ENCODE results near the gene SNX24. TPM values are rescaled to one million over a fixed set of nuclear protein-coding genes. Genes with fewer than 3 reads are reported as not detected.

The SNX24 gene
- total RNA-seq, 1 donor from 2014 or later: 8.5 TPM

GRCh38 chr5:122880170-122880689 lies 34.8 kb downstream of the SNX24 start:
- Mint-ChIP-seq H3K27me3 (no peaks in the 10 kb centered on the region), H3K4me1 (peaks cover 18% of the 10 kb centered on the region), H3K27ac (no peak overlapping the region), H3K36me3 (ENCODE audit: low read depth) (no peaks in the 10 kb centered on the region), H3K4me3 (no peak overlapping the region), H3K9me3 (peaks cover 3% of the 10 kb centered on the region)
- CTCF ChIA-PET: no interaction called here
- DNase-seq: no peak
- POLR2A ChIA-PET: no interaction called here
- no peak for TF ChIP-seq CTCF (IDR thresholded peaks at IDR 0.05)
- intact Hi-C loops (cut with micrococcal nuclease): no loop called here
- ATAC-seq (ENCODE audit: low read depth): no peak

- ChIA-PET POLR2A (no interaction called here), CTCF (no interaction called here)
- Mint-ChIP-seq H3K9me3 (peaks cover 3% of the 10 kb centered on the region), H3K27me3 (no peaks in the 10 kb centered on the region), H3K36me3 (ENCODE audit: low read depth) (no peaks in the 10 kb centered on the region), H3K4me3 (no peak overlapping the region), H3K4me1 (peaks cover 18% of the 10 kb centered on the region), H3K27ac (no peak overlapping the region)
- DNase-seq (no peak), ATAC-seq (ENCODE audit: low read depth) (no peak)
- no peak for TF ChIP-seq CTCF (IDR thresholded peaks at IDR 0.05)
- intact Hi-C loops (cut with micrococcal nuclease): no loop called here
Observed at GRCh38 chr5:122880749-122881148, 35.3 kb downstream of the SNX24 start.

GRCh38 chr5:122882831-122883230 lies 37.4 kb downstream of the SNX24 start:
- peaks cover 9% of the 10 kb centered on the region for H3K9me3 Mint-ChIP-seq
- H3K27ac Mint-ChIP-seq: no peak overlapping the region
- no peaks in the 10 kb centered on the region for H3K27me3 Mint-ChIP-seq
- peaks cover 4% of the 10 kb centered on the region for H3K4me1 Mint-ChIP-seq
- intact Hi-C loops (cut with micrococcal nuclease): no loop called here
- H3K36me3 Mint-ChIP-seq (ENCODE audit: low read depth): no peaks in the 10 kb centered on the region
- ChIA-PET POLR2A (no interaction called here), CTCF (no interaction called here)
- no peak for DNase-seq
- no peak overlapping the region for H3K4me3 Mint-ChIP-seq
- no peak for ATAC-seq (ENCODE audit: low read depth)
- no peak for TF ChIP-seq CTCF (IDR thresholded peaks at IDR 0.05)

- intact Hi-C loops (cut with micrococcal nuclease): no loop called here
- no peaks in the 10 kb centered on the region for H3K4me1 Mint-ChIP-seq
- no peak for TF ChIP-seq CTCF (IDR thresholded peaks at IDR 0.05)
- H3K36me3 Mint-ChIP-seq (ENCODE audit: low read depth): peaks cover 2% of the 10 kb centered on the region
- no peak overlapping the region for H3K27ac Mint-ChIP-seq
- H3K4me3 Mint-ChIP-seq: no peak overlapping the region
- ChIA-PET CTCF (no interaction called here), POLR2A (no interaction called here)
- DNase-seq: no peak
- no peaks in the 10 kb centered on the region for H3K27me3 Mint-ChIP-seq
- no peak for ATAC-seq (ENCODE audit: low read depth)
- H3K9me3 Mint-ChIP-seq: peaks cover 9% of the 10 kb centered on the region
Observed at GRCh38 chr5:122885045-122885517, 39.7 kb downstream of the SNX24 start.

GRCh38 chr5:122885891-122886290 lies 40.5 kb downstream of the SNX24 start:
- intact Hi-C loops (cut with micrococcal nuclease): no loop called here
- Mint-ChIP-seq H3K36me3 (ENCODE audit: low read depth) (peaks cover 2% of the 10 kb centered on the region), H3K4me3 (no peak overlapping the region), H3K4me1 (no peaks in the 10 kb centered on the region), H3K9me3 (peaks cover 9% of the 10 kb centered on the region), H3K27ac (no peak overlapping the region), H3K27me3 (no peaks in the 10 kb centered on the region)
- POLR2A ChIA-PET: no interaction called here
- CTCF ChIA-PET: no interaction called here
- DNase-seq (no peak), ATAC-seq (ENCODE audit: low read depth) (no peak)
- TF ChIP-seq CTCF (IDR thresholded peaks at IDR 0.05): no peak

Data from activated B cell treated with CpG ODN at 0.5 μM for 24 hours (primary cell).